ENCODE measurements around the gene FBXW11.

The FBXW11 gene

GRCh38 chr5:171838066-171838465 is 168.4 kb downstream of the FBXW11 start:
- DNase-seq: no peak

GRCh38 chr5:171837522-171837921 is 168.9 kb downstream of the FBXW11 start:
- DNase-seq: no peak

DNA sequence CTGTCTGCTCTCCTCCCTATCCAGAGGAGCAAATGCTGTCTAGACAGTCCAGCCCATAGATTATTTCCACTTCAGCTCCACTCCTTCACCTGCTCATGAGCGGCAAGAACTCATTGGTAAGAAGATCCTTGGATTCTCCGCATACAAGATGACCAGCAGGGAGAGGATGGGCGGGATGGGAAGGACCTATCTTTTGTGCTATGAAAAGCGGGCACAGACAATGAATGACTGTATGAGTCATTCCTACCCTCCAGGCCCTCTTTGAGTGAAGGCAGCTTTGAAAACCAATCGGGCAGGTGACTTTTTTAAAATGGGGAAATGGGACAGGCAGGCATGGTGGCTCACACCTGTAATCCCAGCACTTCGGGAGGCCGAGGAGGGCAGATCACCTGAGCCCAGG is 171.4 kb downstream of the FBXW11 start:
- DNase-seq: no peak

GRCh38 chr5:171834461-171834860 is 172.0 kb downstream of the FBXW11 start:
- DNase-seq: no peak

DNA sequence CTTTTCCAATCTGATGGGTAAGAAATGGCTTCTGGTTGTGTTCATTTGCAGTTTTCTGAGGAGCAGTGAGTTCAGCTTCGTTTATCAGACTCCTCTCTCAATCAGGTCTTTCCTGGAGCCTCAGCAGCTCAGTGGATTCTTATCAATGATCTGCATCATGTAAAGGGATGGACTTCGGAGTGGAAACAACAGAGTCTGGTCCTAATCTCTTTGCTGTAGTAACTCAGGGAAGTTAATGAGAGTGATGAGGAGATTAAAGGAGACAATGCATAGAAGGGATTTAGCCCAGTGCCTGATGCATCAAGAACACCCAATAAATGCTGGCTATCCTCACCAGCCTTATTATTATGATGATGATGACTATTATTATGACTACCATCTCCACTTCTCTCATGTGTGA is 173.7 kb downstream of the FBXW11 start:
- no peak for DNase-seq

- DNase-seq: no peak
Observed at GRCh38 chr5:171830686-171831085, 175.8 kb downstream of the FBXW11 start.

GRCh38 chr5:171827162-171827561 is 179.3 kb downstream of the FBXW11 start:
- no peak for DNase-seq

- DNase-seq: no peak
Observed at GRCh38 chr5:171826132-171826531, 180.3 kb downstream of the FBXW11 start.

GRCh38 chr5:171825051-171825450 is 181.4 kb downstream of the FBXW11 start:
- no peak for DNase-seq

DNA sequence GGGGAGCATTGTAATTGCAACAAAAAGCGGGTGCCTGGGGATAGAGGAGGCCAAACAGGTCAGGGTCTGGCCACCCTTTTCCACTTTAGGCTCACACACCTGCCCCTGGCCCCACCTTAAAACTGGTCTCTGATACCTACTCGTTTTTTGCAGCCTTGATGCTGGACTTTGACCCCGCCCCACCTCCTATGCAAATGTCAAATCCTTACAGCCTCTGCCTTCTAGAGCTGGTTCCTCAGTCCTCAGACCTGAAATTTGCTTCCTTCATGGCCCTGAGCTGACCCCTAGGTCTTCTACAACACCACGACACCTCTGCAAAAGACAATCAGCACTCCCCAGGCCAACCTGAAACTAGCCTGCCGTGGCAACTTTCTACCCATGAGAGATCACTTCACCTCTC is 183.2 kb downstream of the FBXW11 start:
- DNase-seq: no peak

- no peak for DNase-seq
Observed at GRCh38 chr5:171821286-171821685, 185.2 kb downstream of the FBXW11 start.

- no peak for DNase-seq
Observed at GRCh38 chr5:171820561-171820960, 185.9 kb downstream of the FBXW11 start.

DNA sequence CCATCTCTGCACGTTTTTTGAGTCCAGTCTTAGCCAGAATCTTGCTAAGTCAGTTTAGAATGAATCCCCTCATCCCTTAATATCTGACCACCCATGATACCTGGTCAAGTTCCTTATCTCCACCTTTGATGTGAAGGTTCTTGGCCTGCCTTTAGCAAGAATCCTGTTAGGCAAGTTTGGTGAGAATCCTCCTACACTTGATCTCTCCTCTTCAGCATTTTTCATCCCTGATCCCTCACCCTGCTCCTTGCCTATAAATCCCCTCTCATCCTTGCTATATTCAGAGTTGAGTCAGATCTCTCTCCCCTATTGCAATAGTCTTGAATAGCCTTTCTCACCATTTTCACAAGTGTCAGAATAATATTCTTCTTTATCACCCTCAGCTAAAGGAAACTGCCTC is 189.8 kb downstream of the FBXW11 start:
- DNase-seq: no peak

- no peak for DNase-seq
Observed at GRCh38 chr5:171813813-171814490, 192.5 kb downstream of the FBXW11 start.

GRCh38 chr5:171813270-171813669 is 193.2 kb downstream of the FBXW11 start:
- DNase-seq: no peak
